Subcutaneous adipose tissue (tissue), 4 donors: ENCODE results near the gene TMEM86A. TPM values are rescaled to one million over a fixed set of nuclear protein-coding genes. Genes with fewer than 3 reads are reported as not detected.

Experiments used
- CTCF ChIP-seq: fragments of 450-650 bp; IDR thresholded peaks from one replicate; pipeline ENCODE4 v1.5.1; 2016; ENCODE audit warnings: low read depth, mild to moderate bottlenecking, control low read depth, antibody characterized with exemption, moderate library complexity
- total RNA-seq, 4 donors: library from RNA; depleted of rRNA; stranded (reverse); fragments of >200 nt; gene quantifications; one replicate each; pipeline ENCODE4 v1.1.0, GENCODE V29; 2016

Gene TMEM86A
- total RNA-seq, result 10 to 100 TPM in 2 of 4 donors, 1 to 10 TPM in 2; 3.4 to 16.1 (median 10.1) TPM

GRCh38 chr11:18698341-18699268 is at the start of gene TMEM86A:
TSS of gene TMEM86A (plus strand) at chr11:18698779. CDS start at chr11:18698887, 108 bp downstream.
- no peak for TF ChIP-seq CTCF

GRCh38 chr11:18650353-18650752 is 48.2 kb upstream of the TMEM86A start:
- TF ChIP-seq CTCF, result no peak

- no peak for TF ChIP-seq CTCF
Measured at GRCh38 chr11:18650859-18651557, 47.6 kb upstream of the TMEM86A start.

GRCh38 chr11:18657673-18658072 is 40.9 kb upstream of the TMEM86A start:
- no peak for TF ChIP-seq CTCF

- TF ChIP-seq CTCF, result no peak
Measured at GRCh38 chr11:18668131-18668530, 30.4 kb upstream of the TMEM86A start.

GRCh38 chr11:18669219-18669596 is 29.4 kb upstream of the TMEM86A start:
- TF ChIP-seq CTCF, result no peak

- TF ChIP-seq CTCF, result no peak
Measured at GRCh38 chr11:18669711-18670110, 28.9 kb upstream of the TMEM86A start.
